GM23248 (cell line): ENCODE measurements around the gene CD19. TPM values are rescaled to one million over a fixed set of nuclear protein-coding genes. Genes with fewer than 3 reads are reported as not detected.
A peak's percentile ranks its signal among the peaks of the same experiment; 100 is the strongest.
"Not testable (repeated sequence)": the region's sequence is repeated elsewhere in the genome, so short reads cannot be mapped to it uniquely, and the experiment has no call there.

Experiments used
- DNase-seq: peaks from one replicate; pipeline ENCODE4 v3.0.0-alpha.2; 2015
- H2AFZ ChIP-seq: fragments of 200-600 bp; sonication (generic); 2 replicates; pipeline ENCODE4 v1.6.1; 2016; ENCODE audit warnings: antibody characterized with exemption
- H3F3A ChIP-seq: fragments of 200-600 bp; sonication (generic); 2 replicates; pipeline ENCODE4 v1.6.1; 2016; ENCODE audit warnings: mild to moderate bottlenecking, antibody characterized with exemption, mixed run types; ENCODE audit not compliant: insufficient read depth
- H3K27ac ChIP-seq: fragments of 200-600 bp; sonication (generic); 2 replicates; pipeline ENCODE4 v1.5.1; 2016; ENCODE audit warnings: mild to moderate bottlenecking
- H3K27me3 ChIP-seq: fragments of 200-600 bp; sonication (generic); replicated peaks from 2 replicates; pipeline ENCODE4 v1.6.1; 2016; ENCODE audit warnings: mild to moderate bottlenecking; ENCODE audit not compliant: insufficient read depth
- H3K36me3 ChIP-seq: fragments of 200-600 bp; sonication (generic); 2 replicates; pipeline ENCODE4 v1.6.1; 2016; ENCODE audit warnings: low read depth, mild to moderate bottlenecking
- H3K4me1 ChIP-seq: fragments of 200-600 bp; sonication (generic); 2 replicates; pipeline ENCODE4 v1.6.1; 2016; ENCODE audit warnings: mild to moderate bottlenecking; ENCODE audit not compliant: insufficient read depth
- H3K4me2 ChIP-seq: fragments of 200-600 bp; sonication (generic); one replicate; pipeline ENCODE4 v1.6.1; 2016; ENCODE audit warnings: mild to moderate bottlenecking; ENCODE audit not compliant: unreplicated experiment
- H3K4me3 ChIP-seq: fragments of 200-600 bp; sonication (generic); 2 replicates; pipeline ENCODE4 v1.5.1; 2016; ENCODE audit warnings: mild to moderate bottlenecking
- H3K79me2 ChIP-seq: fragments of 200-600 bp; sonication (generic); 2 replicates; pipeline ENCODE4 v1.6.1; 2016; ENCODE audit warnings: mild to moderate bottlenecking; ENCODE audit not compliant: insufficient read depth
- H3K9ac ChIP-seq: fragments of 200-600 bp; sonication (generic); 2 replicates; pipeline ENCODE4 v1.6.1; 2016; ENCODE audit warnings: mild to moderate bottlenecking
- H3K9me2 ChIP-seq: fragments of 200-600 bp; sonication (generic); 2 replicates; pipeline ENCODE4 v1.6.1; 2016; ENCODE audit warnings: mixed run types, mild to moderate bottlenecking, moderate library complexity; ENCODE audit not compliant: insufficient read depth
- H3K9me3 ChIP-seq: fragments of 200-600 bp; sonication (generic); one replicate; pipeline ENCODE4 v1.6.1; 2017; ENCODE audit warnings: low read depth
- H4K20me1 ChIP-seq: fragments of 200-600 bp; sonication (generic); 2 replicates; pipeline ENCODE4 v1.6.0; 2016; ENCODE audit not compliant: insufficient read depth
- EZH2 ChIP-seq: fragments of 200-600 bp; sonication (generic); IDR thresholded peaks from 2 replicates; pipeline ENCODE4 v1.6.1; 2018; ENCODE audit warnings: antibody characterized with exemption, mild to moderate bottlenecking; ENCODE audit not compliant: insufficient read depth, poor library complexity, severe bottlenecking
- EZH2phosphoT487 ChIP-seq: fragments of 200-600 bp; sonication (generic); IDR thresholded peaks from 2 replicates; pipeline ENCODE4 v1.6.1; 2018; ENCODE audit warnings: antibody characterized with exemption, moderate library complexity, mild to moderate bottlenecking, low read depth; ENCODE audit not compliant: insufficient read depth
- WGBS, 2 experiments: methylation state at CpG; one replicate each; pipeline ENCODE4 v1.1.6; 2015 to 2017; ENCODE audit warnings: low lambda C conversion rate in 2 of 2, low coverage in 1 of 2; ENCODE audit errors: missing lambda C conversion rate in 2 of 2; 5-methylcytosine and 5-hydroxymethylcytosine counted together
- in situ Hi-C: fragments of 300-500 bp; cut with MboI; formaldehyde crosslinking; loops from 2 replicates; pipeline ENCODE4 v1.15.0; 2020
- polyA plus RNA-seq: library from polyadenylated mRNA; unstranded; fragments of >200 nt; fragmentation: Nextera tagmentation; extraction: Ambion mirVana; gene quantifications from 2 replicates; pipeline ENCODE4 v1.2.1, GENCODE V29; 2016
- total RNA-seq: library from RNA; depleted of rRNA; stranded (reverse); fragments of >200 nt; shearing (Covaris generic); gene quantifications from 2 replicates; pipeline ENCODE4 v1.2.3, GENCODE V29; 2014

The CD19 gene
- total and polyA plus RNA-seq, 2 experiments from 2014 or later = not detected

GRCh38 chr16:28974437-28975157 is 42.8 kb downstream of the CD19 start, which contains the start of gene SPNS1:
Gene SPNS1 (plus strand): TSS chr16:28974778. CDS start chr16:28975152, 374 bp downstream.
- Histone ChIP-seq H3K27me3 (no peaks in the 10 kb centered on the region), H4K20me1 (no peaks in the 10 kb centered on the region), H3K4me3 (peak within 1 kb of the TSS; percentile 96), H3K9me3 (no peaks in the 10 kb centered on the region), H3K9ac (peak within 1 kb of the TSS; percentile 99), H3K79me2 (peaks cover 33% of the 10 kb centered on the region), H3K4me1 (0 out of 2 replicates have a peak, but pooled peaks cover 8% of the 10 kb centered on the region), H3K9me2 (no peaks in the 10 kb centered on the region), H3K27ac (peak within 1 kb of the TSS; percentile 98), H3K36me3 (no peaks in the 10 kb centered on the region), H3K4me2 (peak within 1 kb of the TSS; percentile 97), H3F3A (peaks cover 3% of the 10 kb centered on the region; the same call in 1 of the 2 replicates), H2AFZ (peak within 1 kb of the TSS; percentile 97)
- TF ChIP-seq EZH2 (no peak), EZH2phosphoT487 (no peak)
- in situ Hi-C loops = no loop called here
- DNase-seq = peak; percentile 99
- 1% methylated on average over 56 to 60 of the region's 60 CpGs for WGBS, 2 experiments

GRCh38 chr16:28975158-28975599 is 43.4 kb downstream of the CD19 start:
- WGBS, 2 experiments = 8 to 10% methylated on average over 20 to 30 of the region's 30 CpGs
- H4K20me1 ChIP-seq = no peaks in the 10 kb centered on the region
- peaks cover 33% of the 10 kb centered on the region for H3K79me2 ChIP-seq
- H3K9ac ChIP-seq = peak overlapping the region; percentile 99
- H3K9me3 ChIP-seq = no peaks in the 10 kb centered on the region
- 0 out of 2 replicates have a peak, but pooled peaks cover 8% of the 10 kb centered on the region for H3K4me1 ChIP-seq
- peaks cover 3% of the 10 kb centered on the region; the same call in 1 of the 2 replicates for H3F3A ChIP-seq
- TF ChIP-seq EZH2 (no peak), EZH2phosphoT487 (no peak)
- peak; percentile 47 for DNase-seq
- peak overlapping the region; percentile 96 for H3K4me3 ChIP-seq
- H3K9me2 ChIP-seq = no peaks in the 10 kb centered on the region
- in situ Hi-C loops = no loop called here
- peak overlapping the region; percentile 98 for H3K27ac ChIP-seq
- peak overlapping the region; percentile 87 for H3K4me2 ChIP-seq
- H2AFZ ChIP-seq = peak overlapping the region; percentile 97
- H3K27me3 ChIP-seq = no peaks in the 10 kb centered on the region
- no peaks in the 10 kb centered on the region for H3K36me3 ChIP-seq

- no peak overlapping the region for H2AFZ ChIP-seq
- H3K4me3 ChIP-seq = no peak overlapping the region
- no peak for DNase-seq
- H3K9me2 ChIP-seq = no peaks in the 10 kb centered on the region
- TF ChIP-seq EZH2phosphoT487 = no peak
- no peak for TF ChIP-seq EZH2
- 88 to 92% methylated on average over 9 to 11 of the region's 11 CpGs for WGBS, 2 experiments
- H3K4me2 ChIP-seq = no peak overlapping the region
- H3F3A ChIP-seq = peaks cover 3% of the 10 kb centered on the region; the same call in 1 of the 2 replicates
- 0 out of 2 replicates have a peak, but pooled peaks cover 8% of the 10 kb centered on the region for H3K4me1 ChIP-seq
- in situ Hi-C loops = no loop called here
- H3K79me2 ChIP-seq = peaks cover 33% of the 10 kb centered on the region
- H4K20me1 ChIP-seq = no peaks in the 10 kb centered on the region
- H3K36me3 ChIP-seq = no peaks in the 10 kb centered on the region; the same call in 1 of the 2 replicates
- H3K9me3 ChIP-seq = no peaks in the 10 kb centered on the region
- H3K27ac ChIP-seq = no peak overlapping the region
- no peaks in the 10 kb centered on the region for H3K27me3 ChIP-seq
- H3K9ac ChIP-seq = no peak overlapping the region
Measured at GRCh38 chr16:28977703-28978662, 46.2 kb downstream of the CD19 start.

GRCh38 chr16:28980330-28980729 is 48.6 kb downstream of the CD19 start:
- H3K27ac ChIP-seq, H3K9me2 ChIP-seq, H2AFZ ChIP-seq, H3K4me2 ChIP-seq, H3K4me1 ChIP-seq, H3K4me3 ChIP-seq, H3K36me3 ChIP-seq, in situ Hi-C loops, H3K27me3 ChIP-seq, H3K9ac ChIP-seq, H3F3A ChIP-seq, H3K9me3 ChIP-seq, H4K20me1 ChIP-seq, DNase-seq: not testable (repeated sequence)
- H3K79me2 ChIP-seq = peaks cover 27% of the 10 kb centered on the region
- 88 to 91% methylated on average over 7 of the region's 7 CpGs for WGBS, 2 experiments
